H1 (cell line): ENCODE data around the gene DAZAP2. TPM values are rescaled to one million over a fixed set of nuclear protein-coding genes. Genes with fewer than 3 reads are reported as not detected.

Experiments
- CTCF ChIA-PET: fragments of 300-600 bp; sonication (Branson Sonifier 250); formaldehyde crosslinking; loops from one replicate; lab custom pipeline; 2021; ENCODE audit not compliant: partially characterized antibody; lab: Charles Lee
- POLR2A ChIA-PET: fragments of 300-600 bp; sonication (Branson Sonifier 250); formaldehyde crosslinking; loops from one replicate; lab custom pipeline; 2021; ENCODE audit warnings: inconsistent platforms; ENCODE audit not compliant: partially characterized antibody; lab: Charles Lee
- DNase-seq, 2 experiments: peaks; one replicate each; pipeline versions ENCODE4 v3.0.0 to v3.0.0-alpha.2; 2010 to 2022; ENCODE audit warnings: low spot score in 2 of 2, low read depth in 1 of 2, mixed read lengths in 1 of 2
- FAIRE-seq: peaks from 2 replicates; lab custom pipeline; 2011; peaks lifted over from hg19 to GRCh38; lab: Jason Lieb, UNC
- H2AFZ ChIP-seq: 2 replicates; pipeline ENCODE4 v1.8.1; 2012; ENCODE audit warnings: low read length, inconsistent platforms
- H2AK5ac ChIP-seq: 2 replicates; pipeline ENCODE4 v1.6.1; 2013; ENCODE audit warnings: low read depth, low read length
- H2BK120ac ChIP-seq: replicated peaks from 2 replicates; pipeline ENCODE3; 2013; ENCODE audit warnings: low read depth, low read length, inconsistent platforms
- H2BK12ac ChIP-seq: 2 replicates; pipeline ENCODE4 v1.6.1; 2013; ENCODE audit warnings: low read depth, low read length
- H2BK15ac ChIP-seq: 2 replicates; pipeline ENCODE4 v1.6.1; 2013; ENCODE audit warnings: low read length
- H2BK20ac ChIP-seq: 2 replicates; pipeline ENCODE4 v1.6.1; 2013; ENCODE audit warnings: low read length
- H2BK5ac ChIP-seq: 2 replicates; pipeline ENCODE4 v1.6.1; 2013; ENCODE audit warnings: low read depth, low read length
- H3K14ac ChIP-seq: 2 replicates; pipeline ENCODE4 v1.6.1; 2013; ENCODE audit warnings: inconsistent platforms; ENCODE audit not compliant: insufficient read length
- H3K18ac ChIP-seq: 2 replicates; pipeline ENCODE4 v1.6.1; 2013; ENCODE audit warnings: low read length; ENCODE audit errors: extremely low read depth
- H3K23ac ChIP-seq: 2 replicates; pipeline ENCODE4 v1.6.1; 2013; ENCODE audit warnings: inconsistent platforms; ENCODE audit not compliant: insufficient read length
- H3K23me2 ChIP-seq: 2 replicates; pipeline ENCODE4 v1.6.1; 2013; ENCODE audit warnings: low read depth, low read length
- H3K27ac ChIP-seq: 2 replicates; pipeline ENCODE4 v1.6.1; 2011; ENCODE audit warnings: low read depth, low read length, inconsistent platforms
- H3K27me3 ChIP-seq, 4 experiments: replicated peaks in 1 of 4; 1 replicate in 1 of 4; 2 replicates in 3 of 4; pipeline versions ENCODE4 v1.6.1 to v1.8.1; 2011 to 2013; ENCODE audit warnings: low read length in 3 of 4, mild to moderate bottlenecking in 3 of 4, inconsistent platforms in 2 of 4, mixed read lengths in 2 of 4, moderate library complexity in 1 of 4; ENCODE audit not compliant: control insufficient read depth in 3 of 4, insufficient read depth in 3 of 4; ENCODE audit errors: extremely low read depth in 1 of 4
- H3K36me3 ChIP-seq, 4 experiments: 2 replicates each; pipeline versions ENCODE4 v1.6.1 to v1.8.1; 2011 to 2013; ENCODE audit warnings: mild to moderate bottlenecking in 4 of 4, low read length in 3 of 4, moderate library complexity in 2 of 4, control low read depth in 1 of 4, inconsistent platforms in 1 of 4; ENCODE audit not compliant: insufficient read depth in 4 of 4, control insufficient read depth in 2 of 4
- H3K4ac ChIP-seq: replicated peaks from 2 replicates; pipeline ENCODE3; 2013; ENCODE audit warnings: low read length, low read depth, mixed read lengths, inconsistent platforms; ENCODE audit not compliant: insufficient read length
- H3K4me1 ChIP-seq, 4 experiments: replicated peaks in 1 of 4; 1 replicate in 1 of 4; 2 replicates in 3 of 4; pipeline versions ENCODE4 v1.6.1 to v1.8.1; 2011 to 2013; ENCODE audit warnings: low read length in 3 of 4, inconsistent platforms in 2 of 4, mixed read lengths in 1 of 4; ENCODE audit not compliant: insufficient read depth in 4 of 4, control insufficient read depth in 3 of 4
- H3K4me2 ChIP-seq, 2 experiments: 2 replicates each; pipeline versions ENCODE4 v1.6.1 to v1.8.1; 2011 to 2013; ENCODE audit warnings: low read depth in 2 of 2, low read length in 2 of 2, control low read depth in 1 of 2, inconsistent platforms in 1 of 2, mild to moderate bottlenecking in 1 of 2; ENCODE audit not compliant: insufficient read depth in 1 of 2
- H3K4me3 ChIP-seq, 4 experiments: fragments of 200-600, 300-600 bp in 1 of 4; sonication (generic), shearing (Covaris generic), sonication (Bioruptor Twin) in 1 of 4; 2 replicates each; pipeline versions ENCODE4 v1.5.1 to v1.8.1; 2011 to 2016; ENCODE audit warnings: low read length in 4 of 4, low read depth in 3 of 4, control low read depth in 2 of 4, inconsistent platforms in 2 of 4, mild to moderate bottlenecking in 2 of 4, mixed read lengths in 1 of 4, moderate library complexity in 1 of 4; ENCODE audit not compliant: insufficient read depth in 2 of 4; ENCODE audit errors: extremely low read depth in 1 of 4
- H3K56ac ChIP-seq: replicated peaks from 2 replicates; pipeline ENCODE3; 2013; ENCODE audit warnings: low read depth, mild to moderate bottlenecking, mixed read lengths, low read length, inconsistent platforms; ENCODE audit not compliant: insufficient read length
- H3K79me1 ChIP-seq: 2 replicates; pipeline ENCODE4 v1.6.1; 2013; ENCODE audit warnings: low read depth, low read length, control low read depth
- H3K79me2 ChIP-seq, 2 experiments: 2 replicates each; pipeline versions ENCODE4 v1.6.1 to v1.8.1; 2012 to 2013; ENCODE audit warnings: low read length in 2 of 2, mild to moderate bottlenecking in 2 of 2, inconsistent platforms in 1 of 2; ENCODE audit not compliant: insufficient read depth in 2 of 2, control insufficient read depth in 1 of 2
- H3K9ac ChIP-seq, 4 experiments: replicated peaks in 1 of 4; 1 replicate in 1 of 4; 2 replicates in 3 of 4; pipeline versions ENCODE4 v1.6.1 to v1.8.1; 2011 to 2013; ENCODE audit warnings: low read depth in 3 of 4, low read length in 3 of 4, control low read depth in 2 of 4, mild to moderate bottlenecking in 2 of 4, moderate library complexity in 2 of 4, inconsistent platforms in 1 of 4; ENCODE audit errors: extremely low read depth in 1 of 4
- H3K9me3 ChIP-seq, 2 experiments: 2 replicates each; pipeline versions ENCODE4 v1.6.1 to v1.8.1; 2012 to 2013; ENCODE audit warnings: mild to moderate bottlenecking in 2 of 2, moderate library complexity in 2 of 2, control low read depth in 1 of 2, inconsistent platforms in 1 of 2, low read depth in 1 of 2, low read length in 1 of 2, mixed read lengths in 1 of 2; ENCODE audit not compliant: insufficient read depth in 2 of 2
- H4K20me1 ChIP-seq, 2 experiments: replicated peaks in 1 of 2; 2 replicates each; pipeline versions ENCODE3 to v1.8.1; 2011 to 2013; ENCODE audit warnings: inconsistent platforms in 2 of 2, low read length in 2 of 2, mild to moderate bottlenecking in 1 of 2; ENCODE audit not compliant: insufficient read depth in 2 of 2, control insufficient read depth in 1 of 2
- H4K5ac ChIP-seq: 2 replicates; pipeline ENCODE4 v1.6.1; 2013; ENCODE audit warnings: low read length, low read depth, mixed read lengths, inconsistent platforms; ENCODE audit not compliant: insufficient read length
- H4K8ac ChIP-seq: 2 replicates; pipeline ENCODE4 v1.8.0; 2013; ENCODE audit warnings: mild to moderate bottlenecking, moderate library complexity, low read length, inconsistent platforms; ENCODE audit not compliant: insufficient read depth; ENCODE audit errors: extremely low read depth
- H4K91ac ChIP-seq: replicated peaks from 2 replicates; pipeline ENCODE3; 2013; ENCODE audit warnings: low read length, mixed read lengths, inconsistent platforms; ENCODE audit not compliant: insufficient read length
- ASH2L ChIP-seq: fragments of 200-600, 300-600 bp; sonication (generic); IDR thresholded peaks from one replicate; pipeline ENCODE4 v1.7.1; 2017; ENCODE audit warnings: low read length
- ATF3 ChIP-seq: IDR thresholded peaks from 2 replicates; pipeline ENCODE4 v1.6.1; 2011; ENCODE audit warnings: low read depth, mild to moderate bottlenecking, low read length; ENCODE audit not compliant: insufficient read depth
- CBX5 ChIP-seq: fragments of 300-800, 300-1000 bp; sonication (generic); IDR thresholded peaks from 2 replicates; pipeline ENCODE4 v1.7.1; 2016; ENCODE audit warnings: antibody characterized with exemption, low read length, low read depth
- CHD1 ChIP-seq: IDR thresholded peaks from 2 replicates; pipeline ENCODE4 v1.6.1; 2012; ENCODE audit warnings: low read depth, low read length, improper control_type of control experiment
- CTBP2 ChIP-seq: IDR thresholded peaks from 2 replicates; pipeline ENCODE4 v1.7.0; 2011; ENCODE audit warnings: borderline replicate concordance, mild to moderate bottlenecking, moderate library complexity, mixed read lengths, low read length; ENCODE audit not compliant: insufficient read depth, insufficient read length
- GABPA ChIP-seq: IDR thresholded peaks from 2 replicates; pipeline ENCODE4 v1.6.1; 2011; ENCODE audit warnings: mild to moderate bottlenecking, low read length, moderate library complexity, borderline replicate concordance; ENCODE audit not compliant: insufficient read depth
- GTF2F1 ChIP-seq: IDR thresholded peaks from 2 replicates; pipeline ENCODE4 v1.6.1; 2012; ENCODE audit warnings: low read depth, low read length, improper control_type of control experiment, borderline replicate concordance
- HDAC2 ChIP-seq, 2 experiments: fragments of 300-600 bp in 1 of 2; sonication (generic) in 1 of 2; IDR thresholded peaks; 2 replicates each; pipeline ENCODE4 v1.6.1; 2011 to 2012; ENCODE audit warnings: low read depth in 2 of 2, low read length in 2 of 2, mild to moderate bottlenecking in 2 of 2, moderate library complexity in 2 of 2, borderline replicate concordance in 1 of 2, inconsistent platforms in 1 of 2
- MAX ChIP-seq: IDR thresholded peaks from 2 replicates; pipeline ENCODE4 v1.6.1; 2012; ENCODE audit warnings: inconsistent platforms
- PHF8 ChIP-seq: fragments of 200-600 bp; sonication (generic); conservative IDR thresholded peaks from 2 replicates; pipeline ENCODE4 v1.7.1; 2012; ENCODE audit warnings: low read depth, mild to moderate bottlenecking, inconsistent platforms, low read length, moderate library complexity
- POLR2AphosphoS5 ChIP-seq: IDR thresholded peaks from 2 replicates; pipeline ENCODE4 v1.6.1; 2011; ENCODE audit warnings: low read depth, low read length
- SRF ChIP-seq: IDR thresholded peaks from 2 replicates; pipeline ENCODE4 v1.6.1; 2011; ENCODE audit warnings: mild to moderate bottlenecking, low read depth, low read length, moderate library complexity
- SUZ12 ChIP-seq: fragments of 200-600 bp; sonication (generic); IDR thresholded peaks from 2 replicates; pipeline ENCODE4 v1.6.1; 2012; ENCODE audit warnings: mild to moderate bottlenecking, inconsistent platforms, low read length, moderate library complexity, mixed read lengths
- WGBS, 2 experiments: shearing (Covaris generic) in 1 of 2; methylation state at CpG; one replicate each; pipeline versions ENCODE4 v1.1.6 to v1.1.7; 2013 to 2015; ENCODE audit warnings: low lambda C conversion rate in 2 of 2, mixed read lengths in 2 of 2, inconsistent platforms in 1 of 2, low coverage in 1 of 2, missing lambda C conversion rate in 1 of 2; ENCODE audit not compliant: insufficient replicate concordance in 2 of 2, insufficient coverage in 1 of 2, insufficient read length in 1 of 2; ENCODE audit errors: extremely low coverage in 1 of 2, missing lambda C conversion rate in 1 of 2; 5-methylcytosine and 5-hydroxymethylcytosine counted together
- polyA plus RNA-seq, 7 experiments: library from polyadenylated mRNA; depleted of rRNA in 3 of 7; stranded (reverse) in 5 of 7; unstranded in 2 of 7; fragments of >200 nt in 5 of 7; fragments of 200-250 nt in 2 of 7; gene quantifications; 1 replicate in 5 of 7; 2 replicates in 1 of 7; 4 replicates in 1 of 7; pipeline versions ENCODE4 v1.2.1 to v1.2.3, GENCODE V29; 2011 to 2013; ENCODE audit warnings: missing spikeins in 2 of 7, mixed read lengths in 2 of 7
- total RNA-seq: library from RNA; stranded (reverse); fragmentation: NEBNext Ultra II Directional; extraction: Animal tissue kit (Norgen Biotek cat#: 25700); gene quantifications from 2 replicates; pipeline ENCODE4 v1.2.1, GENCODE V29; 2021

Gene DAZAP2
- total and polyA plus RNA-seq, 2 of the 8 experiments (the other 6 are each of a cell fraction or from before 2014, with no cell fraction given), result 27.1 to 77.2 TPM

- Histone ChIP-seq H3K79me2 (no peaks in the 10 kb centered on the region), H3K23ac (no peak overlapping the region), H4K5ac (no peak overlapping the region), H3K27ac (no peak overlapping the region), H3K9ac (no peak overlapping the region), H3K23me2 (no peaks in the 10 kb centered on the region), H3K4me3 (no peak overlapping the region), H2BK20ac (no peak overlapping the region), H3K4me1 (no peaks in the 10 kb centered on the region), H3K27me3 (no peaks in the 10 kb centered on the region), H4K20me1 (no peaks in the 10 kb centered on the region), H2AK5ac (no peak overlapping the region), H3K9me3 (no peaks in the 10 kb centered on the region), H2BK120ac (no peak overlapping the region), H2BK12ac (no peak overlapping the region), H3K4me2 (no peak overlapping the region), H4K8ac (peak overlapping the region; percentile 72), H3K4ac (no peak overlapping the region), H3K56ac (no peak overlapping the region), H2BK5ac (no peak overlapping the region), H4K91ac (no peak overlapping the region), H3K18ac (no peak overlapping the region), H2AFZ (no peak overlapping the region), H3K14ac (no peak overlapping the region), H3K79me1 (no peaks in the 10 kb centered on the region), H2BK15ac (no peak overlapping the region), H3K36me3 (no peaks in the 10 kb centered on the region)
- no peak for FAIRE-seq
- no peak for DNase-seq
- ChIA-PET POLR2A (interaction anchor here (1.1 to 2.5 kb wide), 3 partner anchors 8 to 44 kb away, joined by 4 to 8 read pairs (median 4); no protein-coding TSS in a partner anchor), CTCF (interaction anchor here (2.5 kb wide), 1 partner anchor 144 kb away, joined by 7 read pairs; no protein-coding TSS in a partner anchor)
- TF ChIP-seq HDAC2 (IDR thresholded peaks at IDR 0.05; ENCODE audit: borderline replicate concordance in 1 of 2, low read depth in 2 of 2, low read length in 2 of 2) (no peak), ASH2L (no peak), CBX5 (no peak), MAX (no peak), CHD1 (no peak), PHF8 (no peak), CTBP2 (no peak), ATF3 (no peak), POLR2AphosphoS5 (no peak), GABPA (no peak), GTF2F1 (no peak), SRF (no peak), SUZ12 (no peak)
- 84% methylated on average over 9 of the region's 9 CpGs; no CpG with 5 or more reads in 1 of the 2 experiments for WGBS, 2 experiments
These were observed 42.1 kb upstream of the DAZAP2 start for GRCh38 chr12:51196547-51196946.
